Right hindlimb (tissue), 1 donor: ENCODE data around the gene COL23A1.

Experiments
- DNase-seq: peaks from one replicate; pipeline ENCODE4 v3.0.0-alpha.2; 2018

COL23A1 gene

GRCh38 chr5:178432421-178433272, 157.5 kb downstream of the COL23A1 start:
- no peak for DNase-seq

DNA sequence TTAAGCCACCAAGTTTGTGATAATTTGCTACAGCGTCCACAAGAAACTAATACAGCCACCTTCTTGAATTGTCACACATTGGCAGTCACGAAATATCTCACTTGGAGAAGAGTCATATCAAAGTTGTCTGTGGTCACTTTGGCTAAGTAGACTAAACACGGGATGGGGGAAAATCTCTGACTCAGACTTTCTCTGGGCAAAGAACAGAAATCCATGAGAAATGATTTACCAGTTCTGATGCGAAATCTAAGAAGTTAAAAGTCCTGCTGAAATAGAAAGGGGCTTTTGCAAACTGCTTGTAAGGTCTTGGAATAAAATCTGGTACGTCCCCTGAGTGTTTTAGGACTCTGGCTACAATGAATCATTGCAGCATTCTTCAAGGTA, 158.4 kb downstream of the COL23A1 start:
- DNase-seq = no peak

- DNase-seq = no peak
Observed at GRCh38 chr5:178431063-178431781, 159.0 kb downstream of the COL23A1 start.

DNA sequence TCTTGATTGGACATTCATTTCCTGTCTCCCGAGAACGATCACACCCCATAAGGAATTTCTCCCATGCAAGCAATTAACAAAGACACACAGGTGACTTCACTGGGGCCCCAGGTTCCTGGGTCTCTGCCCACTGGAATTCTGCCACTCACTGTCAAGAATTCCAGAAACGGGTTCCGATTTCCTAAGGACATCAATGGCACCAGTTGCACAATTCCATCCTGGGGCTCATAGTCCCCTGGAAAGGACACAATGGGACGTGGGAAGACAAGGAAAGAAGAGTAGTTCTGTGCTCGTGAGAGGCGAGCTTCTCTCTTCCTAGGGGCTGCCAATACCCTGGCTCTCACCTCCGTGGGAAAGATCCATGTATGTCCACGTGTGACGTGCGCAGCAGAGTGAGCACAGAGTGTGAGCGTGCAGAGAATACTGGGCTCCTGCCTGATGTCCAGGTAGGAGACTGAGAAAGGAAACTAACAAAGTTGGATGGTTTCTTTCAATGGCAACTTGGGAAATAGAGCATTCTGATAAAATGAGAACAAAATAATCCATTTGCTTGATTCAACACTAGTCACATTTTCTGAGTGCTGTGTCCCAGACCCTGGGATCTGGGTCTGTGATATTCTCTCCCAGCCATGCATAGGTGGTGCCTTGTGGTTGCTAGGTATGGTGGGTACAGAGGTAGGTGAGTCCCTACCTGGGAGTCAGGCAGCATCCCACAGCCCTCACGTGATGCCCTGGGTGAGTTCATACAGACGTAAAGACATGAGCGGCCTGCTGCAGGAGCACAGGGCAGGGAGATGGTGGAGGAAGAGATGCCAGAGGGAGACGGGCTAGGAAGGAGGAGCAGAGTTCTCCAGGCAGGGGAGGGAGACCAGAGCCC, 159.8 kb downstream of the COL23A1 start:
- DNase-seq = no peak

DNA sequence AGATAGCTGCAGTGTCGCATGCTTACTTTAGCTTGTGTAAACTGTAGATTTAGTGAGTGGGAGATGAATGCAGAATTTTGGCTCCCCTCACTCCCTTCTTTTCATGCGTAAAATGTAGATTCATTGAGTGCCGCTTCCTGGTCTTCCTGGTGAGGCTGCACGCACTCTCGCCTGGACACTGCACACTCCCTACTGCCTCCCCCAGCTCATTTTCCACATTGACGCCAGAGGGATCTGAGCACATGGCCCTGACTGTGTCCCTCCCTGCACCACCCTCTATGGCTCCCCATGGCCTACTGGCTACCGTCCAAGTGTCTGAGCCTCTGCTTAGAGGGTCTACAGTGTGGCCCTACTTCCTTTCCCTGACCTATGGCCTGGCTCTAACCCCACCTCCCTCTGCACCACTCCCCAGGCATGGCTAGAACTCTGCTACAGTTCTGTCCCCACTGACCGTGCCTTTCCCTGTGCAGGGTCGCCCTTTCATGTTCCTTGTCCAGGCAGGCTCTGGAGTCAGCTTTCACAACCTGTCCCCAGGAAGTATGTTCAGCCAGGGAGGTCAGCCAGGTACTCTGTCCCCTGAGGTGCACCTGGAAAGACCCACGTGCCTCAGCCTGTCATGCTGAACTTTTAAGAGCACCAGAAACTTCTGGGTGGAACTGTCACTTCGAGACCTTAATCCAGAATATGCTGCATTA, 160.6 kb downstream of the COL23A1 start:
- DNase-seq = no peak

DNA sequence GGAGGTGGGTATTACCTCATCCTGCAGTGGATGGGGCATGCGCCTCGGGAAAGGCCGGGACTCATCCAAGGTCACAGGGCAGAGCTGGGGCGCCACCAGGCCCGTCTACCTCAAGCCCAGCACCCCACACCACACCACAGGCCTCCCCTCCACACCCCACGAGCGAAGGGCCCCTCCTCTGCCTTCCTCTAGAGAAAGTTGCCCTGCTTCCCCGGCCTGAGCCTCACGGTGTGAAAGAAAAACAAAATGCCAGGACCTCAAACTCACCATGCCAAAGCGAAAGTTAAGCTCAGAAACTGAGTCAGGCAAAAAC, 161.1 kb downstream of the COL23A1 start:
- DNase-seq = no peak

DNA sequence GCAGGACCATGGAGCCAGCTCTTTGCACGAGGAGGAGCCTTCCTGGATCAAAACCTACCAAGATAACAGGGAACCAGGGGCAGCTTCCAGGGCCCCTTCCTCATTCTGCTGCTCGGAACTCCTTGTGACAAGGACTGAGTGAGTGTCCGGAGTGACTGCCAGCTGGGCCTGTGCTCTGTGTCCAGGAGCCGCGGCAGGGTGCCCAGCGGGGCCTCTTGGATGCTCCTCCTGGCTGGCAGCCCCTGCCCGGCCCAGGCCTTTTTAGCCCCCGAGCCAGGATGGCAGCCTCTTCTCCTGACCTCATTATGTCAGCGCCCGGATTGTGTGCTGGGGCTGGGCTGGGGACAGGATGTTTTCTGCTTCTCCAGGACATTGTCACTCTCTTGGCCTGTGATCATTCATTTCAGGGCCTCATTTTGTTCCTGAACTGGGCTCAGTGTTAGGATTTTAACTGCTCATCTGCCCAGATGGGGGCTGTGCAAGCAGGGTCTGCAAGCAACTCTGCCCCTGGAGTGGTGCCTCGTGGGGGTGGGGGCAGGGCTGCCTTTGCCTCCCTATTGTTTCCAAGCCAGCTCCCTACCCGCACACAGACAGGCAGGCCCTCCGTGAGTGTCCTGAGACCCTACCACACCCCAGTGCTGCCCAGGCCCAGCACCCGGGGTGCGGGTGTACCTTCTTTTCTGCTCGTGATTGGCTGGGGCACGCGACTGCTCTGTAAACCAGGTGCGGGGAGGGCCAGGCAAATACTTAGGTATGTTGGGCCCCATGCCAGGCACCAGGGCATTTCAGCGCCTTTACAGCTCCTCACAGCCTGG, 161.6 kb downstream of the COL23A1 start:
- no peak for DNase-seq

GRCh38 chr5:178427576-178428197, 162.5 kb downstream of the COL23A1 start:
- DNase-seq = no peak

DNA sequence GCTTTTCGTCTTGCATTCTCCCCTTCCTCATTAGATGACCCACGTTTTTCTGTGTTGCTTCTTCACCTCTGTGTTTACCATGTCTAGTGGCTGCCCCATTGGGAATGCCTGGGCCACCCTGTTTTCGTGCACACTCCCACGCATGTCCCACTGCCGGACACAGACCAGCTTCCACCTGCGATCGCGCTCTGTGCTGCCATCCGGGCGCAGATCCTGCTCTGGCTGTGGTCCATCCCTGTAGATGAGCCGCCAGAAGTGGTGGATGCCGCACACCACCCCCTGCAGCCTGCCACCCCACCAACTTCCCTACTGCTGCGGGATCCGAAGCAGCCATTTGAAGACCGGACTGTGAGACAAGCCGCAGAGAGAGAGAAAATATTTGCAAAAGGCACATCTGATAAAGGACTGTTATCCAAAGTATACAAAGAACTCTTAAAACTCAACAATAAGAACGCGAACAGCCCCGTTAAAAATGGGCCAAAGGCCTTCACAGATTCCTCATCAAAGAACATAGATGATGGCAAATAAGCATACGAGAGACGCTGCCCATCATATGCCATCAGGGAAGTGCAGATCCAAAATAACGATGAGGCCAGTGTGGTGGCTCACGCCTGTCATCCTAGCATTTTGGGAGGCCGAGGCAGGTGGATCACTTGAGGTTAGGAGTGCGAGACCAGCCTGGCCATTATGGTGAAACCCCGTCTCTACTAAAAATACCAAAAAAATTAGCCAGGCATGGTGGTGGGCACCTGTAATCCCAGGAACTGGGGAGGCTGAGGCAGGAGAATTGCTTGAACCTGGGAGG, 163.7 kb downstream of the COL23A1 start:
- no peak for DNase-seq

- DNase-seq = no peak
Observed at GRCh38 chr5:178425621-178426068, 164.5 kb downstream of the COL23A1 start.

DNA sequence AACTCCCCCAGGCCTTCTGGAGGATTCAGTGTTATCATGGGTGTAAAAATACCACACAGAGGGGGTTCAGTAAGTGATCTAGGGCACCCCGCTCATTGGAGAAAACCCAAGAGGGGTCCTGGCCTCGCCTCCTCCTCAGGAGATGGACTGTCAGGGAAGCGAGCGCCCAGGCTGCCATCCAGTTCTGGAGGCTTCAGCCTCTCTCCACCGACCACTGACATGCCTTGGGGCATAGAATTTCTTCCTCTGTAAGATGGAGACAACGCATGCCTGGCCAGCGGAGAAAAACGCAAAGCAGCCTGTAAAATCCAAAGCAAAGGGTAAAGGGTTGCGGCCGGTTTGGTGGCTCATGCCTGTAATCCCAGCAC, 165.4 kb downstream of the COL23A1 start:
- DNase-seq = no peak

DNA sequence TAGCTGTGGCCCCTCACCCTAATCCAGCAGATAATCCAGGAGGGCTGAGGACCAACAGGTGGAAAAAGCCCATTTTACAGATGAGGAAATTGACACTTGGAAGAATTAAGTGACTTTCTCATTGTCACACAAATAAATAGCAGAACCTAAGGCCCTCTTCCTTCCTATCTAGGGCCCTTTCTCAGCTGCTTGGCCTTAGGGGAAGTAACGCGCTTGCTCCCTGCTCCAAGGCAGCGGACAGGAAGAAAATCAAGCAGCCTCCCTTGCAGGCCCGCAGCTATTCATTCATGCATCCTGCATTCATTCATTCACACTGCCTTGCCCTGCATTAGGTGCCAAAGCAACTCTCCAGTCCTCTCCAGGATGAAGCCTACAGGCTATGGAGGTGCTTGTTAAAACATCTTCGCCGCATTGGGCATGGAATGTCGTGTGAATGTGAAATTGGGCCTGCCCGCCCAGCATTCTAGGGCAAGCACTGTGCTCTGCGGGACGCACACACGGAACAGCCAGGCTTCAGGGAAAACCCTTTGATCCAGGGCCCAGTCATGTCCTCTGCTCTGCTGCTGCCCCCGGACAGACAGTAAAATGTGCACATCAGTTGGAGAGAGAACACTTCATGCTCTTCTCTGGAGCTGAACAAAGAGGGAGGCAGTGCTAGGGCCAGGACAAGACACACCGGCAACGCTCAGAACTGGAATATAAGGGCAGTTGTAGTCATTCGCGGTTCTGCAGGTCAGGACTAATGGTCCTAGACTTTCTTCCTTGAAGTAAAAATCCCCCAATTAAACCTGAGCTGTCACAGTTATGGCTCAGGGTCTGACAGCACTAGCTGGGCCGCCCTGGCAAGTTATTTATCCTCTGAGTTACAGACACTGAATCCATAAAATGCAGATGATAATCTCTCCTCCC, 166.0 kb downstream of the COL23A1 start:
- no peak for DNase-seq

GRCh38 chr5:178423431-178423830, 166.8 kb downstream of the COL23A1 start:
- no peak for DNase-seq

- DNase-seq = no peak
Observed at GRCh38 chr5:178422400-178422775, 167.8 kb downstream of the COL23A1 start.

DNA sequence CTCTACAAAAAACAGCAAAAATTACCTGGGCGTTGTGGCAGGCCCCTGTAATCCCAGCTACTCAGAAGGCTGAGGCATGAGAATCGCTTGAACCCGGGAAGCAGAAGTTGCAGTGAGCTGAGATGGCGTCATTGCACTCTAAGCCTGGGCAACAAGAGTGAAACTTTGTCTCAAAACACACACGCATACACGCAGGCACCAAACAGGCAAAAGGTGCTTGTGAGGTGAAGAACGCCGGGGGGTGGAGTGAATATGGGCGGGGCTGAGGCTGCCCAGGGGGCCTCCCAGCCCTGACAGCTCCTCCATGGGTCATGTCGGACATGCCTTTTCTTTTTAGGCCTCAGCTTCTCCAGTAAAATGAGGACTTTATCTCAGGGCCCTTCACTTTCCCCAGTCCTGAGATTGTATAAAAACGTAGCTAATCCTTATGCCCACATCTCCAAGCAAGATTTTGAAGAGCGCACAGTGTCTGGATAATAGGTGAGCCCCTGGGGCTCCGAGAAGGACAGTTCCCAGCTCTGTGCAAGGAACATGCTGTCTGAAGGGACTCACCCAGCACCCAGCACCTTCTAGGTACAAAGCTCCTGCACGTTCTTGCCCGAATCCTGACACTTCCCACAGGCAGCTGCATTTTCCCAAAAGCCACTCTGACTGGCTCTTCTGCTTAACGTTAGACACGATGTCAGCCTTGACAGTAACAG, 168.3 kb downstream of the COL23A1 start:
- DNase-seq = no peak

- DNase-seq = no peak
Observed at GRCh38 chr5:178421128-178421527, 169.1 kb downstream of the COL23A1 start.

DNA sequence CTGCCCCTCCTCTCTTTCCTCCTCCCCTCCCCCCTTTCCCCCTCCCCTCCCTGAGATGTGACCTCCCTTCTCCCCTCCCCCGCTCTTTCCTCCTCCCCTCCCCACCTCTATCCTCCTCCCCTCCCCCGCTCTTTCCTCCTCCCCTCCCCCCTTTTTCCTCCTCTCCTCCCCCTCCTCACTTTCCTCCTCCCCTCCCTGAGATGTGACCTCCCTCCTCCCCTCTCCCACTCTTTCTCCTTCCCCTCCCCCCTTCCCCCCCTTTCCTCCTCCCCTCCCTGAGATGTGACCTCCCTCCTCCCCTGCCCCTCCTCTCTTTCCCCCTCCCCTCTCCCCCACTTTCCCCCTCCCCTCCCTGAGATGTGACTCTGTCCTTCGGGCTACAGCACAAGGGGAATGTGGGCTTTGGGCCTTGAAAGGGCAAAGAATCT, 169.8 kb downstream of the COL23A1 start:
- DNase-seq = no peak

DNA sequence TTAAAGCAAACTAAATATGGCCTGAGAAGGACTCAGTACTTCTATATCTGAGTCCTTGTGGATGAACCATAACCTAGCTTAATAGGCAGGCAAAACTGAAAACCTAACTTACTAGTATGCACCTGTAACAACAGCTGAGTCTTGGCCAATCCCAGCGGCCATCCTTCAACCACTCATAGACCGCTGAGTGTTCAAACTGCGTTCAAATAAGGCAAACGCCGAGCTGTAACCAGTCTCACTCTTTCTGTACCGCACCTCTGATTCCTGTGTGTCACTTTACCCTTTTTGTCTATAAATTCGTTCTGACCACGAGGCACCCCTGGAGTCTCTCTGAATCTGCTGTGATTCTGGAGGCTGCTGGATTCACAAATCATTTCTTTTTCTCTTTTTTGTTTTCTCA, 170.5 kb downstream of the COL23A1 start:
- DNase-seq = no peak

DNA sequence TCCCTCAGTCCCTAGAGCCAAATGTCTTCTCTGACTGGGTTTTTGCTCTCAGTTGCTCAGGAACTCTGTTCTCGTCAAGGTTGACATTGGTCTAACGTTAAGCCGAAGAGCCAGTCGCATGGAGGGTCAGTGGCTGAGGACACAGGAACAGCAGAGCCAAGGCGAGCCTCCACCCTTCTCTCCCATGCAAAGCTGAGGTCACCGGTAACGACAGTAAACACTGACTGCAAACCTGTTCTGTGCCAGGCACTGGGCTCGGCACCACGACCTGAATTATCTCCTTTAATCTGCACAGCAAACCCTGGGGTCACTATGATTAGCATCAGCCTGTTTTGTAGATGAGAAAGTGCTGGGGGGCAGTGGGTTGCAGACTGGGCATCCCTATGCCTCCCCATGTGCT, 171.0 kb downstream of the COL23A1 start:
- DNase-seq = no peak
